ENCODE results near the gene ITGA11.

GRCh38 chr15:68431792-68432401 lies at the start of gene ITGA11:
- no peak for TF ChIP-seq EP300 (IDR thresholded peaks at IDR 0.05)
- peak; percentile 12 to 26 for TF ChIP-seq POLR2AphosphoS5 (IDR thresholded peaks at IDR 0.05)
- TF ChIP-seq POLR2A (IDR thresholded peaks at IDR 0.05; ENCODE audit: low read depth) = no peak
- TF ChIP-seq CTCF (IDR thresholded peaks at IDR 0.05) = no peak
